CD4-positive, CD25-positive, alpha-beta regulatory T cell (primary cell): Measurements from ENCODE around the gene FHL1. TPM values are rescaled to one million over a fixed set of nuclear protein-coding genes. Genes with fewer than 3 reads are reported as not detected.
A peak's percentile ranks its signal among the peaks of the same experiment; 100 is the strongest.

Experiments
- ATAC-seq, 2 donors: fragments of 150-1000 bp; cut with Tn5 transposase; one replicate each; pipeline ENCODE4 v1.10.0; 2021; ENCODE audit warnings: low read depth in 2 of 2, moderate number of reproducible peaks in 2 of 2, moderate library complexity in 1 of 2
- DNase-seq, 3 donors: peaks; one replicate each; pipeline versions ENCODE4 v3.0.0 to v3.0.0-alpha.2; 2012 to 2022; ENCODE audit warnings: mixed read lengths in 1 of 3
- H3K27ac ChIP-seq: one replicate; pipeline ENCODE4 v1.7.0; 2013; ENCODE audit warnings: mild to moderate bottlenecking, low read length; ENCODE audit not compliant: insufficient read depth, poor library complexity, severe bottlenecking
- H3K27me3 ChIP-seq: one replicate; pipeline ENCODE4 v1.7.0; 2013; ENCODE audit warnings: low read length; ENCODE audit not compliant: control insufficient read depth, insufficient read depth
- H3K36me3 ChIP-seq: one replicate; pipeline ENCODE4 v1.7.0; 2013; ENCODE audit warnings: mild to moderate bottlenecking, low read length, moderate library complexity; ENCODE audit not compliant: control insufficient read depth, insufficient read depth
- H3K4me1 ChIP-seq: 2 replicates; pipeline ENCODE4 v1.7.0; 2013; ENCODE audit warnings: mild to moderate bottlenecking, low read length; ENCODE audit not compliant: insufficient read depth, control insufficient read depth, poor library complexity, severe bottlenecking
- H3K4me3 ChIP-seq: one replicate; pipeline ENCODE4 v1.7.0; 2013; ENCODE audit warnings: low read depth, mild to moderate bottlenecking, low read length, moderate library complexity
- H3K9me3 ChIP-seq, 2 experiments: 1 replicate in 1 of 2; 2 replicates in 1 of 2; pipeline ENCODE4 v1.7.0; 2013; ENCODE audit warnings: low read length in 2 of 2, mild to moderate bottlenecking in 1 of 2, moderate library complexity in 1 of 2; ENCODE audit not compliant: control insufficient read depth in 2 of 2
- H3K27ac Mint-ChIP-seq, 3 donors: one replicate each; pipeline ENCODE4 v1.8.0; 2020 to 2022; ENCODE audit warnings: mild to moderate bottlenecking in 3 of 3, mixed read lengths in 3 of 3, moderate library complexity in 2 of 3
- H3K27me3 Mint-ChIP-seq: one replicate; pipeline ENCODE4 v1.8.0; 2022; ENCODE audit warnings: mild to moderate bottlenecking, mixed read lengths
- H3K36me3 Mint-ChIP-seq: one replicate; pipeline ENCODE4 v1.8.0; 2020; ENCODE audit warnings: mixed read lengths
- H3K4me1 Mint-ChIP-seq, 4 donors: one replicate each; pipeline ENCODE4 v1.8.0; 2020 to 2022; ENCODE audit warnings: mixed read lengths in 4 of 4, mild to moderate bottlenecking in 1 of 4
- H3K4me3 Mint-ChIP-seq, 4 donors: one replicate each; pipeline ENCODE4 v1.8.0; 2020 to 2022; ENCODE audit warnings: mild to moderate bottlenecking in 4 of 4, mixed read lengths in 4 of 4, moderate library complexity in 3 of 4
- H3K9me3 Mint-ChIP-seq, 7 donors: one replicate each; pipeline ENCODE4 v1.8.0; 2020 to 2022; ENCODE audit warnings: mixed read lengths in 7 of 7, mild to moderate bottlenecking in 3 of 7, moderate library complexity in 2 of 7
- polyA plus RNA-seq, 4 donors: library from polyadenylated mRNA; unstranded; fragments of 300-500 nt; fragmentation: Illumina TruSeq; gene quantifications; one replicate each; pipeline ENCODE4 v1.2.3, GENCODE V29; 2021
- total RNA-seq: library from RNA; stranded (reverse); gene quantifications from one replicate; pipeline ENCODE4 v1.2.3, GENCODE V29; 2022

FHL1 gene
- total and polyA plus RNA-seq, 5 donors from 2014 or later = 3.8 to 24.5 (median 15.7) TPM

DNA sequence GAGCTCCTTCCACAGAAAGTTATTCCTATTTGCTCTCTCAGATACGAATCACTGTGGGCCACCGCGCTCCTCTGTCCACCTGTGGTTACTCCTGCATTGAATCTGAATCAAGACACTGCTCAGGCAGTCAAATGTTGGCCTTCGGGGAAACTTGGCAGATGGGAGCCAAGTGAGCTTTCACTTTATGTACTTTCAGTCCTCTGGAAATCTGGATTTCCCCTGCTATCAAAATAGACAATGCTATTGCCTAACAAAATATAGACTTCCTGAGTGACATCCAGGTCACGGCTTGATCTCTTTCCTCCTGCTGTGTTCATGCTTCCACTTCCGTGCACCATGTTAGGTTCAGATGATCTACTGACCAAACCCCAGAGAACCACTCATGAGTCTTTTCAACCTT lies 43.8 kb downstream of the FHL1 start:
- Mint-ChIP-seq H3K27ac (no peak overlapping the region), H3K36me3 (no peaks in the 10 kb centered on the region), H3K4me3 (no peak overlapping the region), H3K9me3 (peaks cover 0 to 2% (median 0%) of the 10 kb centered on the region in 7 donors), H3K4me1 (peaks cover 0 to 21% (median 17%) of the 10 kb centered on the region in 4 donors), H3K27me3 (no peaks in the 10 kb centered on the region)
- Histone ChIP-seq H3K36me3 (no peaks in the 10 kb centered on the region), H3K27me3 (no peaks in the 10 kb centered on the region), H3K27ac (no peak overlapping the region), H3K9me3 (no peaks in the 10 kb centered on the region), H3K4me1 (peaks cover 7% of the 10 kb centered on the region), H3K4me3 (no peak overlapping the region)
- no peak for ATAC-seq
- DNase-seq = no peak

DNA sequence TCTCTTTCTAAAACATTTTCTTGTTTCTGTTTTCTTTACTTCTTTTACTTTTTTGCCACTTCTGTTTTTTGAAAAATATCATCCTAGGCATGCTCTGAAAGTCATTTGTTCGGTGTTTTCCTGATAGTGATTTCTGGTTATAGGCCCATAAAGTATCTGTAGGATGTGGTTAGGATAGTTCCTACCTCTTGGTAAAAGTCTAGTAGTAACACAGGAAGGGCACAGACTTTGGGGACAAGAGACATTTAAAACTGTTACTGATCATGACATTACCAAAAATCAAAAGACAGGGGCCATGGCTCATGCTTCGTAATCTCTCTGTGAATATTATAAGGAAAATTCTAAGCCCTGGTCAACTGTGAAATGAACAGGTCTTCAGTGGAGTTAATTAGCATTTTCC lies 44.8 kb downstream of the FHL1 start:
- no peaks in the 10 kb centered on the region for H3K36me3 Mint-ChIP-seq
- peak overlapping the region in 1 of 3 donors; percentile 82 for H3K27ac Mint-ChIP-seq
- H3K27me3 ChIP-seq = no peaks in the 10 kb centered on the region
- ATAC-seq (no peak), DNase-seq (peak in 1 of 3 donors; percentile 37)
- peaks cover 0 to 2% (median 0%) of the 10 kb centered on the region in 7 donors for H3K9me3 Mint-ChIP-seq
- H3K4me3 Mint-ChIP-seq = peak overlapping the region in 1 of 4 donors; percentile 52
- peaks cover 0 to 21% (median 17%) of the 10 kb centered on the region in 4 donors for H3K4me1 Mint-ChIP-seq
- no peaks in the 10 kb centered on the region for H3K36me3 ChIP-seq
- H3K4me3 ChIP-seq = no peak overlapping the region
- H3K9me3 ChIP-seq = no peaks in the 10 kb centered on the region
- H3K27ac ChIP-seq = no peak overlapping the region
- H3K27me3 Mint-ChIP-seq = no peaks in the 10 kb centered on the region
- peaks cover 7% of the 10 kb centered on the region for H3K4me1 ChIP-seq

DNA sequence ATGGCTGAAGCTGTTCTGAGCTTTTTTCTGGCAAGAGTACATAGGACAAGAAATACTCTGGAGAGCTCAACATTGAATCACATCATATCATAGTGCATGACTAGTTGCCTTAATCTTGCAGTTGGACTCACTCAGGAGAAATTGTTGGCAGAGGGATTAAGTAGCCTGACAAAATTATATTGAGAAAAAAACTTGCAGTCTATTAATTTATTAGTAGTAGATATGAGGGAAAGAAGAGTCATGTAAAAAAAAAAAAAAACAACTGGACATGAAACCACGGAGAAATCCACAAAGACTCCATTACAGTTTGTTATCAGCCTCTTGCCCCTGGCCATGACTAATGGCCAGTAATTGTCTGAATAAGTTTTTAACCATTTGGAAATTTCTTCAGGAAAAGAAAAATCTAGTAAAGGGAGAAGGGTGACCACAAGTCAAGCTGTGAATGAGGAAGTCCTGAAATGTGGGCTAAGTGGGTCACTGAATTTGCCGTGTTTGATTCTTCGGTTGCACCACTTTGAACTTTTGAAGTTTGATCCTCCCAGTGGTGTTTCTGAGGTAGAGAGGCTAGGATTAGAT lies 45.6 kb downstream of the FHL1 start:
- Mint-ChIP-seq H3K9me3 (peaks cover 0 to 2% (median 0%) of the 10 kb centered on the region in 7 donors), H3K36me3 (no peaks in the 10 kb centered on the region), H3K4me3 (no peak overlapping the region), H3K27me3 (no peaks in the 10 kb centered on the region), H3K27ac (no peak overlapping the region), H3K4me1 (peaks cover 0 to 21% (median 17%) of the 10 kb centered on the region in 4 donors)
- Histone ChIP-seq H3K4me1 (peaks cover 7% of the 10 kb centered on the region), H3K4me3 (no peak overlapping the region), H3K36me3 (no peaks in the 10 kb centered on the region), H3K27ac (no peak overlapping the region), H3K9me3 (no peaks in the 10 kb centered on the region), H3K27me3 (no peaks in the 10 kb centered on the region)
- ATAC-seq (no peak), DNase-seq (no peak)

DNA sequence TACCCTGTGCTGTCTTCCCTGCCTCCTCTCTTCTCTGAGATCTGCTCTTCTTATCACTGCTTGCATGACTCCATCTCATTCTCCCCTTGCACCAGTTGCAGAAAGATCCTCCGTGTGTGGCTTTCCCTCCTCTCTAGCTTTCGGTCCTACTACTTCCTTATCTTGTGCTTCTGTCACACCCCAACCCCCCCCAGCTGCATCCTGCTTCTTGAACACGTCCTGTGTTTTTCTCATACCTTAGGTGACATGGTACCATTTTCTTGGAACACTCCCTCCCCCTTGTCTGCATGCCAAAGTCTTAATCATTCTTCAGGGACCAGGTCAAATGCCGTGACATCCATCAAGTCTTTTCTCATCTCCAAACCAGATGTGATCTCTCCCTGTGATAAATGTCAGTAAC lies 46.4 kb downstream of the FHL1 start:
- Mint-ChIP-seq H3K27me3 (no peaks in the 10 kb centered on the region), H3K4me3 (peak overlapping the region in 1 of 4 donors; percentile 7), H3K9me3 (peaks cover 0 to 2% (median 0%) of the 10 kb centered on the region in 7 donors), H3K4me1 (peaks cover 0 to 21% (median 17%) of the 10 kb centered on the region in 4 donors), H3K27ac (peak overlapping the region in 1 of 3 donors; percentile 18), H3K36me3 (no peaks in the 10 kb centered on the region)
- Histone ChIP-seq H3K4me3 (peak overlapping the region; percentile 1), H3K27ac (no peak overlapping the region), H3K27me3 (no peaks in the 10 kb centered on the region), H3K36me3 (no peaks in the 10 kb centered on the region), H3K4me1 (peaks cover 7% of the 10 kb centered on the region), H3K9me3 (no peaks in the 10 kb centered on the region)
- no peak for ATAC-seq
- DNase-seq = peak in 1 of 3 donors; percentile 67

DNA sequence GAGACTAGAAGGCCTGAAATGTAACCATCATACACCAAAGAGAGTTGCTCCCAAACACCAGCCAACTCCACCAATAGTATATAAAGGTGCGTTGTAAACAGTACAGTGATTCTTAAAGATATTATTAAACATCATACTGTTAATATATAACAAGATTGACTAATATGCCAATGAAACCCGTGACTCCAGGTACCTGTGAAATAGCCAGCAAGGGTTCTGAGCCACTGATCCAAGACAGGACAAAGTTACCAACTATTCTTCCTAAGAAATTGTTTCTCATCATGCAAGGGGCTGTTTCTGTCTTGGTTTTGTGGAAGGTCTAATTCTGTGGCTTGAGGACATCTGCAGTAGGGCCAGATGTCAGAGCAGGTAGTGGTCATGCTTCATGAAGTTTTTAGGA lies 47.2 kb downstream of the FHL1 start:
- Histone ChIP-seq H3K27me3 (no peaks in the 10 kb centered on the region), H3K27ac (no peak overlapping the region), H3K4me1 (peaks cover 7% of the 10 kb centered on the region), H3K9me3 (no peaks in the 10 kb centered on the region), H3K4me3 (no peak overlapping the region), H3K36me3 (no peaks in the 10 kb centered on the region)
- H3K27ac Mint-ChIP-seq = no peak overlapping the region
- ATAC-seq (no peak), DNase-seq (no peak)
- no peaks in the 10 kb centered on the region for H3K36me3 Mint-ChIP-seq
- H3K4me1 Mint-ChIP-seq = peaks cover 0 to 21% (median 17%) of the 10 kb centered on the region in 4 donors
- H3K27me3 Mint-ChIP-seq = no peaks in the 10 kb centered on the region
- peaks cover 0 to 2% (median 0%) of the 10 kb centered on the region in 7 donors for H3K9me3 Mint-ChIP-seq
- H3K4me3 Mint-ChIP-seq = no peak overlapping the region

GRCh38 chrX:136195247-136195646 lies 47.9 kb downstream of the FHL1 start:
- no peaks in the 10 kb centered on the region for H3K27me3 ChIP-seq
- Mint-ChIP-seq H3K27me3 (no peaks in the 10 kb centered on the region), H3K4me3 (no peak overlapping the region), H3K9me3 (peaks cover 0 to 2% (median 0%) of the 10 kb centered on the region in 7 donors), H3K27ac (no peak overlapping the region), H3K4me1 (peaks cover 0 to 21% (median 17%) of the 10 kb centered on the region in 4 donors), H3K36me3 (no peaks in the 10 kb centered on the region)
- no peak overlapping the region for H3K4me3 ChIP-seq
- ATAC-seq (no peak), DNase-seq (no peak)
- no peaks in the 10 kb centered on the region for H3K36me3 ChIP-seq
- H3K9me3 ChIP-seq = no peaks in the 10 kb centered on the region
- H3K27ac ChIP-seq = no peak overlapping the region
- H3K4me1 ChIP-seq = peaks cover 7% of the 10 kb centered on the region

DNA sequence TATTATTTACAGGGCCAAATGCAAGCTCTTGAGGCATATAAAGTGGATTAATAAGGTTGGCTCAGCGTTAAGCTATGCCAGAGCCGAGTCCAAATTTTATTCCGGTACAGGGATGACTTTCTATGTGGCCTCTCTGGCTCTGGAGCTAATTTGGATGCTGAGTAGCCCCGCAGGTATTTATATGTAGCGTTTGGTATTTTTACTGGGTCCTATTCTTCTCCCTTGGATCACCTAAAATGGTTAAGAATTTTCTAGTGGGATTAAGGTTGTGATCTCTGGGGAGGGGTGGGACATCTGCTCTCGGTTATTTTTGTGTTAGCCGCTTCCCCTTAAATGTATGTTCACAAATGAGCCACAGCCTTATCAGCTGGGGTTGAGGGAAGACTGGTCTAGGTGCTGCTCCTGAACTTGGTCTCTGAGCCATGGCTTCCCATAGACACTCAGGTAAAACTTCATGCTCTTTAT lies 49.4 kb downstream of the FHL1 start:
- Histone ChIP-seq H3K4me1 (peaks cover 7% of the 10 kb centered on the region), H3K27me3 (no peaks in the 10 kb centered on the region), H3K36me3 (no peaks in the 10 kb centered on the region), H3K4me3 (no peak overlapping the region), H3K27ac (no peak overlapping the region), H3K9me3 (no peaks in the 10 kb centered on the region)
- H3K36me3 Mint-ChIP-seq = no peaks in the 10 kb centered on the region
- H3K27me3 Mint-ChIP-seq = no peaks in the 10 kb centered on the region
- H3K4me3 Mint-ChIP-seq = no peak overlapping the region
- H3K4me1 Mint-ChIP-seq = peaks cover 0 to 21% (median 16%) of the 10 kb centered on the region in 4 donors
- no peak for DNase-seq
- no peak for ATAC-seq
- H3K9me3 Mint-ChIP-seq = peaks cover 0 to 2% (median 0%) of the 10 kb centered on the region in 7 donors
- H3K27ac Mint-ChIP-seq = no peak overlapping the region

DNA sequence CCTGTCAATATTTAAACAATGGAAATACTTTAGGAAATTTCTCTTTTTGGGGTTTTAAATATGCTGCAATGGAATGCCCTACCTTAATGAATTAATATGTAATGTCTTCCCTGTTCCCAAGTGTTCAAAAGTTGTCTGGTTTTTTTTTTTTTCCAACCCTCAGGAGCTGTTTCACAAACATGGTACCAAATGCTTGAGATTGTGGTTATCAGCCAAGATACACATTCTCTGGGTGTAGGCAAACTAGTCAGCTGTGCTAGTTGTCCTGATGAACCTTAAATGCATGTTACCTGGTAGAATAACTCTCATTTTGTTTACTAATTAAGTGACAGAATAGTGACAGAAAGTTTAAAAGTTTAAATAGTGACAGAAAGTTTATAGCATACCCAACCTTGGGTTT lies 50.7 kb downstream of the FHL1 start:
- no peaks in the 10 kb centered on the region for H3K27me3 Mint-ChIP-seq
- H3K36me3 Mint-ChIP-seq = no peaks in the 10 kb centered on the region
- Histone ChIP-seq H3K4me3 (no peak overlapping the region), H3K4me1 (peaks cover 7% of the 10 kb centered on the region), H3K36me3 (no peaks in the 10 kb centered on the region), H3K27me3 (no peaks in the 10 kb centered on the region), H3K9me3 (no peaks in the 10 kb centered on the region), H3K27ac (no peak overlapping the region)
- H3K4me3 Mint-ChIP-seq = no peak overlapping the region
- no peak for DNase-seq
- no peak for ATAC-seq
- H3K4me1 Mint-ChIP-seq = peaks cover 0 to 11% (median 9%) of the 10 kb centered on the region in 4 donors
- H3K27ac Mint-ChIP-seq = no peak overlapping the region
- peaks cover 0 to 2% (median 0%) of the 10 kb centered on the region in 7 donors for H3K9me3 Mint-ChIP-seq
